GM12878 (cell line): ENCODE results near the gene KRT86. TPM values are rescaled to one million over a fixed set of nuclear protein-coding genes. Genes with fewer than 3 reads are reported as not detected.

ENCODE experiments used
- ATAC-seq: fragments of 200-7000 bp; cut with Tn5 transposase; 3 replicates; pipeline ENCODE4 v1.9.1; 2020; ENCODE audit warnings: mild to moderate bottlenecking, moderate library complexity
- BruUV-seq: library from RNA; stranded (reverse); fragments of 400-500 nt; replicated peaks from 2 replicates; lab custom pipeline; 2021; lab: Mats Ljungman, UMichigan
- CTCF ChIA-PET: fragments of 300-600 bp; sonication (Branson Sonifier 250); formaldehyde crosslinking; extraction: SDS; loops from one replicate; lab custom pipeline; 2021; ENCODE audit warnings: inconsistent platforms; lab: Yijun Ruan, JAX
- POLR2A ChIA-PET: fragments of 350-600 bp; formaldehyde crosslinking; extraction: SDS; loops from one replicate; lab custom pipeline; 2021; ENCODE audit warnings: inconsistent platforms; lab: Charles Lee
- RAD21 ChIA-PET: fragments of 300-600 bp; sonication (Branson Sonifier 250); formaldehyde crosslinking; loops from one replicate; lab custom pipeline; 2023; ENCODE audit warnings: antibody characterized with exemption; ENCODE audit not compliant: unreplicated experiment; lab: Charles Lee
- SMC1A ChIA-PET: fragments of 300-600 bp; sonication (Branson Sonifier 250); formaldehyde crosslinking; loops from one replicate; lab custom pipeline; 2023; ENCODE audit not compliant: unreplicated experiment, uncharacterized antibody; lab: Charles Lee
- DNase-seq: peaks from one replicate; pipeline ENCODE4 v3.0.0-alpha.2; 2011; ENCODE audit warnings: low read depth, low spot score
- FAIRE-seq: peaks from 3 replicates; lab custom pipeline; 2011; peaks lifted over from hg19 to GRCh38; lab: Jason Lieb, UNC
- H2AFZ ChIP-seq: 2 replicates; pipeline ENCODE4 v1.6.0; 2011; ENCODE audit warnings: low read depth, low read length, control low read depth; ENCODE audit not compliant: control insufficient read depth
- H3K27ac ChIP-seq: 2 replicates; pipeline ENCODE4 v1.5.1; 2011; ENCODE audit warnings: control low read depth; ENCODE audit not compliant: control insufficient read depth, insufficient read depth
- H3K27me3 ChIP-seq, 2 experiments: replicated peaks in 1 of 2; 2 replicates each; pipeline versions ENCODE4 v1.6.0 to v1.6.1; 2011; ENCODE audit warnings: low read length in 1 of 2; ENCODE audit not compliant: control insufficient read depth in 2 of 2, insufficient read depth in 2 of 2
- H3K36me3 ChIP-seq, 2 experiments: 2 replicates each; pipeline ENCODE4 v1.5.1; 2011; ENCODE audit warnings: low read length in 1 of 2; ENCODE audit not compliant: control insufficient read depth in 2 of 2, insufficient read depth in 2 of 2
- H3K4me1 ChIP-seq: 2 replicates; pipeline ENCODE4 v1.6.1; 2011; ENCODE audit warnings: mild to moderate bottlenecking, low read length, moderate library complexity, mixed read lengths; ENCODE audit not compliant: control insufficient read depth, insufficient read depth
- H3K4me2 ChIP-seq: 2 replicates; pipeline ENCODE4 v1.6.0; 2011; ENCODE audit warnings: control low read depth; ENCODE audit not compliant: control insufficient read depth, insufficient read depth
- H3K4me3 ChIP-seq: fragments of 200-600 bp; sonication (generic); 2 replicates; pipeline ENCODE4 v1.5.1; 2016
- H3K79me2 ChIP-seq: 2 replicates; pipeline ENCODE4 v1.6.0; 2011; ENCODE audit warnings: low read length; ENCODE audit not compliant: control insufficient read depth, insufficient read depth
- H3K9ac ChIP-seq: 2 replicates; pipeline ENCODE4 v1.8.0; 2011; ENCODE audit warnings: low read length, control low read depth, mixed read lengths; ENCODE audit not compliant: control insufficient read depth, insufficient read depth
- H3K9me3 ChIP-seq: replicated peaks from 3 replicates; pipeline ENCODE4 v1.5.1; 2011; ENCODE audit warnings: mild to moderate bottlenecking, low read length; ENCODE audit not compliant: control insufficient read depth, insufficient read depth
- H4K20me1 ChIP-seq: 2 replicates; pipeline ENCODE4 v1.6.0; 2011; ENCODE audit not compliant: control insufficient read depth, insufficient read depth
- CTCF ChIP-seq, 3 experiments: IDR thresholded peaks in 2 of 3; conservative IDR thresholded peaks in 1 of 3; 2 replicates each; pipeline ENCODE4 v1.5.1; 2011; ENCODE audit warnings: low read depth in 3 of 3, low read length in 3 of 3, mild to moderate bottlenecking in 3 of 3, control low read depth in 2 of 3, moderate library complexity in 2 of 3, inconsistent platforms in 1 of 3, mixed read lengths in 1 of 3; ENCODE audit not compliant: control insufficient read depth in 2 of 3, insufficient read depth in 1 of 3; ENCODE audit errors: extremely low read depth in 1 of 3
- MXI1 ChIP-seq: fragments of 150-350 bp; IDR thresholded peaks from 2 replicates; pipeline ENCODE4 v1.6.1; 2011; ENCODE audit warnings: low read depth, mild to moderate bottlenecking, inconsistent platforms, low read length, improper control_type of control experiment
- WGBS: methylation state at CpG from one replicate; pipeline ENCODE4 v1.1.6; 2016; ENCODE audit warnings: low lambda C conversion rate; ENCODE audit not compliant: insufficient replicate concordance, insufficient coverage; ENCODE audit errors: missing lambda C conversion rate; 5-methylcytosine and 5-hydroxymethylcytosine counted together
- in situ Hi-C: fragments of 300-500 bp; cut with MboI; formaldehyde crosslinking; loops from 9 replicates; pipeline ENCODE4 v1.14.3; 2018; ENCODE audit warnings: mixed read lengths
- intact Hi-C: fragments of 100-400 bp; cut with micrococcal nuclease; formaldehyde crosslinking; loops from one replicate; pipeline ENCODE4 v1.14.2; 2022; ENCODE audit not compliant: unreplicated experiment
- polyA plus RNA-seq, 11 experiments: library from polyadenylated mRNA; depleted of rRNA in 4 of 11; unstranded in 6 of 11; stranded (reverse) in 5 of 11; fragments of >200 nt; fragmentation: Nextera tagmentation in 4 of 11; fragmentation: Illumina TruSeq in 1 of 11; extraction: Ambion mirVana in 4 of 11; extraction: Trizol in 1 of 11; gene quantifications; 1 replicate in 1 of 11; 2 replicates in 10 of 11; pipeline versions ENCODE4 v1.2.1 to v1.2.3, GENCODE V29; 2011 to 2016; ENCODE audit warnings: inconsistent platforms in 2 of 11, missing spikeins in 2 of 11, low read depth in 1 of 11
- total RNA-seq, 4 experiments: library from RNA; depleted of rRNA in 3 of 4; stranded (reverse); fragments of >200 nt in 3 of 4; fragmentation: Illumina TruSeq in 1 of 4; extraction: Trizol in 1 of 4; gene quantifications; 2 replicates each; pipeline versions ENCODE4 v1.2.1 to v1.2.3, GENCODE V29; 2013 to 2021

Gene KRT86
- total and polyA plus RNA-seq, 10 of the 15 experiments (the other 5 are each of a cell fraction or from before 2014, with no cell fraction given): 0.11 to 0.54 (median 0.18) TPM; not detected in 4

GRCh38 chr12:52305921-52306705 is 31.7 kb downstream of the KRT86 start:
- DNase-seq (no peak), ATAC-seq (peak; percentile 41; the same call in 2 of the 3 replicates)
- SMC1A ChIA-PET: interaction anchor here (1.0 kb wide), 1 partner anchor 20 kb away, joined by 3 read pairs; no protein-coding TSS in a partner anchor
- CTCF ChIA-PET: interaction anchor here (0.6 to 2.3 kb wide), 9 partner anchors 21 to 86 kb away, joined by 3 to 10 read pairs (median 4); no protein-coding TSS in a partner anchor
- no peaks in the 10 kb centered on the region for H3K9me3 ChIP-seq
- H3K4me2 ChIP-seq: no peak overlapping the region
- POLR2A ChIA-PET: no interaction called here
- no peak overlapping the region for H2AFZ ChIP-seq
- intact Hi-C loops: no loop called here
- TF ChIP-seq MXI1 (no peak), CTCF (IDR thresholded peaks at IDR 0.05 in 2 of 3, conservative IDR thresholded peaks at IDR 0.05 in 1 of 3; ENCODE audit: control insufficient read depth in 2 of 3, extremely low read depth in 1 of 3, insufficient read depth in 1 of 3, low read depth in 3 of 3, low read length in 3 of 3) (peak in 2 of 3 experiments; percentile 0 to 38; a peak in 1 of 6 replicates)
- TF ChIP-seq, all 136 proteins: peak for 1
- in situ Hi-C loops: no loop called here
- 27% methylated on average over 9 of the region's 11 CpGs for WGBS
- Histone ChIP-seq H3K36me3 (no peaks in the 10 kb centered on the region), H3K79me2 (no peaks in the 10 kb centered on the region), H3K4me1 (peaks cover 9% of the 10 kb centered on the region), H3K9ac (no peak overlapping the region), H3K27ac (no peak overlapping the region), H3K4me3 (no peak overlapping the region), H3K27me3 (peaks cover 9 to 13% of the 10 kb centered on the region in 2 experiments; a peak in 2 of 4 replicates), H4K20me1 (no peaks in the 10 kb centered on the region)
- no peak for FAIRE-seq
- no TSS peak for BruUV-seq
- RAD21 ChIA-PET: interaction anchor here (0.7 kb wide), 1 partner anchor 149 kb away, joined by 3 read pairs; no protein-coding TSS in a partner anchor
